Heart left ventricle (tissue), 13 donors: ENCODE data around the gene RAB22A.

ENCODE experiments used
- POLR2A ChIP-seq, 2 donors: fragments of 450-650 bp; IDR thresholded peaks; one replicate each; pipeline ENCODE4 v1.6.1; 2017; ENCODE audit warnings: antibody characterized with exemption in 2 of 2, mild to moderate bottlenecking in 2 of 2, moderate library complexity in 2 of 2
- TF ChIP-seq, protein P1 (sequence below), 12 donors: fragments of 200-600 bp; sonication (generic) in 4 of 12; IDR thresholded peaks; one replicate each; pipeline versions ENCODE4 v1.5.0 to v1.8.0; 2018 to 2022; ENCODE audit warnings: antibody characterized with exemption in 12 of 12, mild to moderate bottlenecking in 5 of 12
- donor health status: ischemic (EF 13 %, LVEDD 7.1; RV severe dilation, severe dysfunction).
- donor health status: DM: no; HTN: yes; CAD: no.
- donor health status: DM: no; HTN: no; CAD: no.
- donor health status: ischemic (EF 25% LVEDD 6.9; RV normal size, moderate dysfunction).
- donor health status: ischemic (EF 25% LVEDD 5.7; RV mildly dilated, moderate dysfunction).
- donor health status: ischemic (EF 35%, LVEDD 5.7; RV mildly dilated, moderate dysfunction).
- donor health status: nonischemic (EF 11% LVEDD 7.7; RV severe dilation, severe dysfunction).
- donor health status: DM: yes; HTN: yes; CAD: no.
- donor health status: PGD.
- donor health status: ischemic (EF 29% LVEDD 5.4; RV normal size, mild dysfunction).
- donor health status: nonischemic (EF 23%, LVEDD 6.1; RV moderate dilation, normal function).

DNA sequence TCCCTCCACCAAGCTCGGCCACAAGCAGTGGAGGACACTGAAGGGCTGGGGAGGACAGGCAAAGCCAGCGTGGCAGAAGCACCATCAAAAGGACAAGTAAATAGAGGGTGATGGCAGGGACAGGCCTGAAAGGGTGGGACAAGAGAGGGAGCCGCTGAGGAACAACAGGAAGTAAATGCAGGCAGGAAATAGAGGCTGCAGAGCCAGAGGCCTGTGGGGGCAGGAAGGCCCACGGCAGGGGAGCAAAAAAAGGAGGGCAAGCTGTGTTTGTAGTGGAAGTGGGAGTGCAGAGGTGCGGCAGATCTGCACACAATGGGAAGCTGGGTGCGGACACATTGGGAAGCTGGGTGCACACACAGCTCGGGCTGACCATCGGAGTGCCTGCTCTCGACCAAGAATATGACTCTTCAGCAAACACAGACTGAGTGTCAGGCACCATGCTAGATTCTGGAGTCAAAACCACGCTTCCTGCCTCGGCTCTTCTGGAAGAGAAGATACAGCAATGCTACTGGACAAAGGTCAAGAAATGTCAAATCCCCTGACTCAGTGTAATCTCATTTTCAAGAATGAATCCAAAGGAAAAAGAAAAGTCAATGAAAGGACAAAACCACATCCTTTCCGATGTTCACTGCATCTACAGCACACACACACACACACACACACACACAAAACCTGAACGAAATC is 40.4 kb upstream of the RAB22A start:
- TF ChIP-seq POLR2A (IDR thresholded peaks at IDR 0.05), result no peak
- TF ChIP-seq, protein P1, sequence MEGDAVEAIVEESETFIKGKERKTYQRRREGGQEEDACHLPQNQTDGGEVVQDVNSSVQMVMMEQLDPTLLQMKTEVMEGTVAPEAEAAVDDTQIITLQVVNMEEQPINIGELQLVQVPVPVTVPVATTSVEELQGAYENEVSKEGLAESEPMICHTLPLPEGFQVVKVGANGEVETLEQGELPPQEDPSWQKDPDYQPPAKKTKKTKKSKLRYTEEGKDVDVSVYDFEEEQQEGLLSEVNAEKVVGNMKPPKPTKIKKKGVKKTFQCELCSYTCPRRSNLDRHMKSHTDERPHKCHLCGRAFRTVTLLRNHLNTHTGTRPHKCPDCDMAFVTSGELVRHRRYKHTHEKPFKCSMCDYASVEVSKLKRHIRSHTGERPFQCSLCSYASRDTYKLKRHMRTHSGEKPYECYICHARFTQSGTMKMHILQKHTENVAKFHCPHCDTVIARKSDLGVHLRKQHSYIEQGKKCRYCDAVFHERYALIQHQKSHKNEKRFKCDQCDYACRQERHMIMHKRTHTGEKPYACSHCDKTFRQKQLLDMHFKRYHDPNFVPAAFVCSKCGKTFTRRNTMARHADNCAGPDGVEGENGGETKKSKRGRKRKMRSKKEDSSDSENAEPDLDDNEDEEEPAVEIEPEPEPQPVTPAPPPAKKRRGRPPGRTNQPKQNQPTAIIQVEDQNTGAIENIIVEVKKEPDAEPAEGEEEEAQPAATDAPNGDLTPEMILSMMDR (IDR thresholded peaks at IDR 0.05), result no peak
